Neuronal stem cell (in vitro differentiated cells): ENCODE measurements around the gene TMEM235.

Experiments used
- DNase-seq: peaks from one replicate; pipeline ENCODE4 v3.0.0-alpha.2; 2013; ENCODE audit warnings: low spot score
- H2AFZ ChIP-seq: one replicate; pipeline ENCODE4 v1.6.1; 2013; ENCODE audit warnings: mild to moderate bottlenecking, low read length, inconsistent platforms
- H2AK5ac ChIP-seq: 2 replicates; pipeline ENCODE4 v1.6.1; 2013; ENCODE audit warnings: low read depth, mild to moderate bottlenecking, inconsistent platforms, low read length, moderate library complexity, mixed read lengths
- H2BK120ac ChIP-seq: 2 replicates; pipeline ENCODE4 v1.6.1; 2013; ENCODE audit warnings: low read depth, mild to moderate bottlenecking, inconsistent platforms, low read length, moderate library complexity, mixed read lengths
- H2BK12ac ChIP-seq: one replicate; pipeline ENCODE4 v1.6.1; 2013; ENCODE audit warnings: low read length, inconsistent platforms
- H2BK15ac ChIP-seq: 2 replicates; pipeline ENCODE4 v1.6.1; 2013; ENCODE audit warnings: mild to moderate bottlenecking, low read length, inconsistent platforms, mixed read lengths
- H2BK5ac ChIP-seq: one replicate; pipeline ENCODE4 v1.6.1; 2013; ENCODE audit warnings: inconsistent platforms, mild to moderate bottlenecking, low read length, moderate library complexity
- H3K14ac ChIP-seq: one replicate; pipeline ENCODE4 v1.6.1; 2013; ENCODE audit warnings: low read length, inconsistent platforms
- H3K18ac ChIP-seq: 2 replicates; pipeline ENCODE4 v1.6.1; 2013; ENCODE audit warnings: low read length, inconsistent platforms
- H3K23ac ChIP-seq: 2 replicates; pipeline ENCODE4 v1.6.1; 2013; ENCODE audit warnings: low read depth, mild to moderate bottlenecking, mixed read lengths, low read length, inconsistent platforms; ENCODE audit not compliant: poor library complexity
- H3K27ac ChIP-seq: replicated peaks from 3 replicates; pipeline ENCODE4 v1.5.1; 2013; ENCODE audit warnings: low read length, inconsistent platforms
- H3K27me3 ChIP-seq, 3 experiments: 2 replicates each; pipeline ENCODE4 v1.6.1; 2013; ENCODE audit warnings: low read length in 3 of 3, mild to moderate bottlenecking in 2 of 3, inconsistent platforms in 1 of 3, low read depth in 1 of 3, mixed read lengths in 1 of 3, moderate library complexity in 1 of 3; ENCODE audit not compliant: control insufficient read depth in 3 of 3, insufficient read depth in 3 of 3
- H3K36me3 ChIP-seq, 2 donors: replicated peaks in 1 of 2; 2 replicates each; pipeline ENCODE4 v1.6.1; 2013; ENCODE audit warnings: low read length in 2 of 2; ENCODE audit not compliant: control insufficient read depth in 2 of 2, insufficient read depth in 2 of 2
- H3K4ac ChIP-seq: 2 replicates; pipeline ENCODE4 v1.6.1; 2013; ENCODE audit warnings: inconsistent platforms, mild to moderate bottlenecking, low read length, moderate library complexity
- H3K4me1 ChIP-seq, 2 donors: 1 replicate in 1 of 2; 2 replicates in 1 of 2; pipeline ENCODE4 v1.6.1; 2013; ENCODE audit warnings: low read length in 2 of 2, low read depth in 1 of 2; ENCODE audit not compliant: control insufficient read depth in 2 of 2, insufficient read depth in 1 of 2
- H3K4me2 ChIP-seq: one replicate; pipeline ENCODE4 v1.6.1; 2013; ENCODE audit warnings: mild to moderate bottlenecking, low read length, inconsistent platforms; ENCODE audit not compliant: insufficient read depth, poor library complexity, severe bottlenecking
- H3K4me3 ChIP-seq, 2 donors: 2 replicates each; pipeline ENCODE4 v1.5.1; 2013; ENCODE audit warnings: low read length in 2 of 2, mild to moderate bottlenecking in 2 of 2, inconsistent platforms in 1 of 2, moderate library complexity in 1 of 2
- H3K79me1 ChIP-seq: one replicate; pipeline ENCODE4 v1.6.1; 2013; ENCODE audit warnings: low read depth, mild to moderate bottlenecking, inconsistent platforms, low read length, moderate library complexity
- H3K9ac ChIP-seq: one replicate; pipeline ENCODE4 v1.6.1; 2013; ENCODE audit warnings: mild to moderate bottlenecking, low read depth, low read length, inconsistent platforms; ENCODE audit not compliant: poor library complexity
- H3K9me3 ChIP-seq, 2 donors: replicated peaks in 1 of 2; 2 replicates each; pipeline versions ENCODE3 to v1.6.1; 2013; ENCODE audit warnings: low read length in 2 of 2, mild to moderate bottlenecking in 2 of 2, inconsistent platforms in 1 of 2, low read depth in 1 of 2, mixed read lengths in 1 of 2, moderate library complexity in 1 of 2; ENCODE audit not compliant: control insufficient read depth in 2 of 2, insufficient read depth in 1 of 2
- H4K8ac ChIP-seq: one replicate; pipeline ENCODE4 v1.6.1; 2013; ENCODE audit warnings: low read depth, mild to moderate bottlenecking, inconsistent platforms, low read length, moderate library complexity
- H4K91ac ChIP-seq: one replicate; pipeline ENCODE4 v1.6.1; 2013; ENCODE audit warnings: low read length, low read depth, mild to moderate bottlenecking, inconsistent platforms; ENCODE audit not compliant: poor library complexity
- WGBS, 2 donors: extraction: QIAGEN DNeasy Blood & Tissue Kit; methylation state at CpG; one replicate each; pipeline ENCODE4 v1.1.7; 2013; ENCODE audit warnings: missing lambda C conversion rate in 2 of 2, mixed read lengths in 1 of 2; ENCODE audit not compliant: insufficient read length in 2 of 2, insufficient replicate concordance in 1 of 2; ENCODE audit errors: extremely low coverage in 2 of 2; 5-methylcytosine and 5-hydroxymethylcytosine counted together

The TMEM235 gene

GRCh38 chr17:78184868-78185267 lies 46.6 kb upstream of the TMEM235 start:
- H3K27ac ChIP-seq: peak overlapping the region; percentile 6
- no peaks in the 10 kb centered on the region for H3K9me3 ChIP-seq
- H2BK5ac ChIP-seq: no peak overlapping the region
- no peak overlapping the region for H3K4me3 ChIP-seq
- H3K4me2 ChIP-seq: no peak overlapping the region
- H4K91ac ChIP-seq: no peak overlapping the region
- H2BK15ac ChIP-seq: no peak overlapping the region
- no peak overlapping the region for H2AK5ac ChIP-seq
- H4K8ac ChIP-seq: no peak overlapping the region
- H3K4me1 ChIP-seq: peaks cover 18 to 23% of the 10 kb centered on the region in 2 donors
- WGBS, 2 donors: no CpG with 5 or more reads among the region's 9 CpGs
- no peak overlapping the region for H2AFZ ChIP-seq
- H3K4ac ChIP-seq: no peak overlapping the region
- H3K27me3 ChIP-seq: no peaks in the 10 kb centered on the region
- no peak overlapping the region for H3K14ac ChIP-seq
- H2BK120ac ChIP-seq: no peak overlapping the region
- H3K23ac ChIP-seq: no peak overlapping the region
- no peak overlapping the region for H2BK12ac ChIP-seq
- peaks cover 28 to 60% of the 10 kb centered on the region in 2 donors for H3K36me3 ChIP-seq
- no peak overlapping the region for H3K18ac ChIP-seq
- no peak overlapping the region for H3K9ac ChIP-seq
- H3K79me1 ChIP-seq: peaks cover 13% of the 10 kb centered on the region
- no peak for DNase-seq

GRCh38 chr17:78185981-78186691 lies 45.3 kb upstream of the TMEM235 start:
- Histone ChIP-seq H3K9me3 (no peaks in the 10 kb centered on the region), H3K9ac (peak overlapping the region; percentile 81), H3K4me2 (peak overlapping the region; percentile 94), H3K23ac (no peak overlapping the region), H2BK120ac (no peak overlapping the region), H3K36me3 (peaks cover 25 to 59% of the 10 kb centered on the region in 2 donors), H3K4me1 (peaks cover 18 to 23% of the 10 kb centered on the region in 2 donors), H2AK5ac (peak overlapping the region; percentile 27), H3K18ac (no peak overlapping the region), H2AFZ (no peak overlapping the region), H2BK15ac (no peak overlapping the region), H2BK5ac (peak overlapping the region; percentile 95), H4K91ac (no peak overlapping the region), H3K27me3 (no peaks in the 10 kb centered on the region), H2BK12ac (no peak overlapping the region), H3K27ac (no peak overlapping the region), H4K8ac (no peak overlapping the region), H3K79me1 (peaks cover 15% of the 10 kb centered on the region), H3K4me3 (peak overlapping the region; percentile 89 to 100), H3K4ac (no peak overlapping the region), H3K14ac (no peak overlapping the region)
- no peak for DNase-seq
- WGBS, 2 donors: no CpG with 5 or more reads among the region's 10 CpGs

- Histone ChIP-seq H3K36me3 (peaks cover 23 to 57% of the 10 kb centered on the region in 2 donors), H3K27ac (peak within 1 kb of the TSS; percentile 55)
- WGBS, 2 donors: no CpG with 5 or more reads among the region's 57 CpGs
These were observed 44.5 kb upstream of the TMEM235 start, which contains the start of the genes AFMID and TK1 for GRCh38 chr17:78186692-78187595. TSS of gene AFMID (plus strand) at chr17:78187362. CDS start at chr17:78187371, 9 bp downstream. TSS of gene TK1 (minus strand) at chr17:78187052. CDS start at chr17:78186994, 58 bp downstream.

GRCh38 chr17:78196716-78197115 lies 34.7 kb upstream of the TMEM235 start:
- H2BK15ac ChIP-seq: no peak overlapping the region
- no peak overlapping the region for H3K4me3 ChIP-seq
- H3K36me3 ChIP-seq: peaks cover 6 to 72% of the 10 kb centered on the region in 2 donors
- H2BK5ac ChIP-seq: no peak overlapping the region
- H4K91ac ChIP-seq: no peak overlapping the region
- H3K4me2 ChIP-seq: no peak overlapping the region
- H4K8ac ChIP-seq: no peak overlapping the region
- no peaks in the 10 kb centered on the region for H3K4me1 ChIP-seq
- no peak overlapping the region for H3K23ac ChIP-seq
- H3K79me1 ChIP-seq: peaks cover 2% of the 10 kb centered on the region
- no peak overlapping the region for H3K18ac ChIP-seq
- H2AK5ac ChIP-seq: no peak overlapping the region
- H3K14ac ChIP-seq: no peak overlapping the region
- H3K4ac ChIP-seq: no peak overlapping the region
- no peak overlapping the region for H2BK12ac ChIP-seq
- WGBS, 2 donors: no CpG with 5 or more reads among the region's 5 CpGs
- H3K27me3 ChIP-seq: no peaks in the 10 kb centered on the region
- H2BK120ac ChIP-seq: no peak overlapping the region
- no peak overlapping the region for H3K9ac ChIP-seq
- no peaks in the 10 kb centered on the region for H3K9me3 ChIP-seq
- DNase-seq: no peak
- H3K27ac ChIP-seq: no peak overlapping the region
- no peak overlapping the region for H2AFZ ChIP-seq

More at GRCh38 chr17:78186692-78187595, 44.5 kb upstream of the TMEM235 start, which contains the start of the genes AFMID and TK1:
- Histone ChIP-seq H4K91ac (no peak within 1 kb of the TSS), H2BK120ac (no peak within 1 kb of the TSS), H2BK12ac (no peak within 1 kb of the TSS), H2AK5ac (peak within 1 kb of the TSS; percentile 78), H3K18ac (peak within 1 kb of the TSS; percentile 92), H3K23ac (peak within 1 kb of the TSS; percentile 81), H3K4me1 (peaks cover 18 to 23% of the 10 kb centered on the region in 2 donors), H3K9ac (peak within 1 kb of the TSS; percentile 98), H3K79me1 (peaks cover 13% of the 10 kb centered on the region), H2BK15ac (no peak within 1 kb of the TSS), H2BK5ac (peak within 1 kb of the TSS; percentile 95), H3K27me3 (no peaks in the 10 kb centered on the region), H3K9me3 (no peaks in the 10 kb centered on the region), H3K4me3 (peak within 1 kb of the TSS; percentile 89 to 100), H3K4ac (no peak within 1 kb of the TSS), H3K14ac (no peak within 1 kb of the TSS), H3K4me2 (peak within 1 kb of the TSS; percentile 94), H2AFZ (peak within 1 kb of the TSS; percentile 96), H4K8ac (no peak within 1 kb of the TSS)
- DNase-seq: peak; percentile 96
